CD4-positive, alpha-beta T cell (primary cell): ENCODE measurements around the gene ZC3H7A. TPM values are rescaled to one million over a fixed set of nuclear protein-coding genes. Genes with fewer than 3 reads are reported as not detected.

Experiments
- ATAC-seq: fragments of 200-7000 bp; cut with Tn5 transposase; one replicate; pipeline ENCODE4 v1.10.0; 2022; ENCODE audit warnings: mild to moderate bottlenecking; ENCODE audit not compliant: poor library complexity
- CTCF ChIA-PET: fragments of 350-600 bp; sonication (Branson Sonifier 250); formaldehyde crosslinking; loops from one replicate; lab custom pipeline; 2021; ENCODE audit warnings: antibody characterized with exemption, inconsistent platforms; lab: Charles Lee
- POLR2A ChIA-PET: fragments of 350-600 bp; sonication (Branson Sonifier 250); formaldehyde crosslinking; loops from one replicate; lab custom pipeline; 2021; ENCODE audit warnings: antibody characterized with exemption, inconsistent platforms; lab: Charles Lee
- DNase-seq, 14 experiments: peaks; one replicate each; pipeline ENCODE4 v3.0.0-alpha.2; 2013 to 2020; ENCODE audit warnings: mixed read lengths in 2 of 14
- H3K27ac ChIP-seq, 2 donors: one replicate each; pipeline versions ENCODE4 v1.5.1 to v1.7.0; 2013; ENCODE audit warnings: low read length in 2 of 2, low read depth in 1 of 2, mild to moderate bottlenecking in 1 of 2
- H3K27me3 ChIP-seq, 2 experiments: 1 replicate in 1 of 2; 2 replicates in 1 of 2; pipeline versions ENCODE4 v1.6.1 to v1.7.0; 2013; ENCODE audit warnings: low read length in 2 of 2, control low read depth in 1 of 2, mild to moderate bottlenecking in 1 of 2, moderate library complexity in 1 of 2; ENCODE audit not compliant: insufficient read depth in 2 of 2, control insufficient read depth in 1 of 2
- H3K36me3 ChIP-seq: one replicate; pipeline ENCODE4 v1.6.1; 2013; ENCODE audit warnings: low read length, control low read depth; ENCODE audit not compliant: insufficient read depth
- H3K4me1 ChIP-seq: one replicate; pipeline ENCODE4 v1.6.1; 2013; ENCODE audit warnings: low read length, control low read depth; ENCODE audit not compliant: insufficient read depth
- H3K4me3 ChIP-seq: one replicate; pipeline ENCODE4 v1.5.1; 2013; ENCODE audit warnings: mild to moderate bottlenecking, low read length, moderate library complexity
- H3K9me3 ChIP-seq, 2 experiments: 1 replicate in 1 of 2; 2 replicates in 1 of 2; pipeline versions ENCODE4 v1.6.1 to v1.7.0; 2013; ENCODE audit warnings: low read length in 2 of 2, mild to moderate bottlenecking in 2 of 2, control low read depth in 1 of 2, moderate library complexity in 1 of 2; ENCODE audit not compliant: control insufficient read depth in 1 of 2, insufficient read depth in 1 of 2
- H3K27ac Mint-ChIP-seq: one replicate; pipeline ENCODE4 v1.8.0; 2020; ENCODE audit warnings: mixed read lengths
- H3K27me3 Mint-ChIP-seq: one replicate; pipeline ENCODE4 v1.8.0; 2021; ENCODE audit warnings: mixed read lengths
- H3K36me3 Mint-ChIP-seq: one replicate; pipeline ENCODE4 v1.8.0; 2021; ENCODE audit warnings: low read depth, mixed read lengths
- H3K4me1 Mint-ChIP-seq: one replicate; pipeline ENCODE4 v1.8.0; 2021; ENCODE audit warnings: low read depth, mixed read lengths
- H3K4me3 Mint-ChIP-seq: one replicate; pipeline ENCODE4 v1.8.0; 2020; ENCODE audit warnings: mild to moderate bottlenecking, mixed read lengths
- H3K9me3 Mint-ChIP-seq: one replicate; pipeline ENCODE4 v1.8.0; 2020; ENCODE audit warnings: mixed read lengths
- intact Hi-C, 2 experiments: fragments of 100-400 bp; cut with DNase I in 1 of 2; cut with micrococcal nuclease in 1 of 2; formaldehyde crosslinking; loops; one replicate each; pipeline versions ENCODE4 v1.15.1 to v1.9.0; 2023 to 2025; cut with DNase I, micrococcal nuclease
- total RNA-seq, 174 experiments: library from RNA in 2 of 174; stranded (reverse) in 2 of 174; gene quantifications; one replicate each; pipeline ENCODE4 v1.2.3 and lab custom pipeline; 2021 to 2026
- TF ChIP-seq, protein P1 (sequence below): fragments of 200-600 bp; IDR thresholded peaks from one replicate; pipeline ENCODE4 v1.8.0; 2022; ENCODE audit warnings: antibody characterized with exemption, mild to moderate bottlenecking

The ZC3H7A gene
- total RNA-seq, 2 experiments from 2014 or later: 131 to 143 TPM

DNA sequence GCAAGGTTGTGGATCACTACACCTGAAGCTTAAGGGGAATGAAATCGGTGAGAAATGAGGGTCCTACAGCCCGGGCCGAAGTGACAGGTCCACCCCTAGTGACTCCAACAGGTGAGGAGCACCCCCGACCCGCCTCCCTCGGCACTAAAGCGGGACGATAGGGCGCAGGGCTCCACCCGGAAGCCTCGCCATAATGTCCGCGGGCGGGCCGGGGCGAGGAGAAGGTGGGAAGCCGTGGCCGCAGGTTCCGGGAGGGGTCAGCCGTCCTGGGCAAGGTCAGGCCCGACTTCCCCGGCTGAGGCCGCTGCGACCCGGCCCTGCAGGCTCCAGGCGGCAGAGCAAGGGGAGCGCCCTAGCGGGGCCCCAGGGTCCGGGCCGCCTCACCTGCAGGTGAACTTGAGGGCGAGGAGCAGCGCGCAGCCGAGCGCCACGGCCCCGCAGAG, 54.9 kb downstream of the ZC3H7A start:
- Histone ChIP-seq H3K4me3 (peak overlapping the region; percentile 95), H3K4me1 (peaks cover 52% of the 10 kb centered on the region), H3K36me3 (peaks cover 7% of the 10 kb centered on the region), H3K27ac (peak overlapping the region; percentile 68 to 86), H3K9me3 (no peaks in the 10 kb centered on the region), H3K27me3 (no peaks in the 10 kb centered on the region)
- Mint-ChIP-seq H3K27ac (peak overlapping the region; percentile 99), H3K36me3 (peaks cover 34% of the 10 kb centered on the region), H3K4me1 (peaks cover 60% of the 10 kb centered on the region), H3K9me3 (no peaks in the 10 kb centered on the region), H3K4me3 (peak overlapping the region; percentile 96), H3K27me3 (no peaks in the 10 kb centered on the region)
- POLR2A ChIA-PET: interaction anchor here (0.5 to 5.7 kb wide), 32 partner anchors 8 to 800 kb away, joined by 3 to 168 read pairs (median 5); partner anchors contain the start of genes CLEC16A, DEXI, GSPT1 and LITAF
- peak; percentile 27 for ATAC-seq
- DNase-seq: peak in 8 of 14 experiments; percentile 7 to 63 (median 32)
- CTCF ChIA-PET: interaction anchor here (1.3 to 2.7 kb wide), 3 partner anchors 48 to 486 kb away, joined by 3 to 26 read pairs (median 5); partner anchors contain the start of genes SOCS1 and ZC3H7A
- intact Hi-C loops: loop anchor here (1.0 to 5.0 kb wide), 7 partner anchors 41 to 800 kb away; partner anchors contain the start of genes ZC3H7A (in 2 of the 2), CLEC16A (in 1 of the 2), DEXI (in 1 of the 2) and RSL1D1 (in 1 of the 2)
- TF ChIP-seq, protein P1, sequence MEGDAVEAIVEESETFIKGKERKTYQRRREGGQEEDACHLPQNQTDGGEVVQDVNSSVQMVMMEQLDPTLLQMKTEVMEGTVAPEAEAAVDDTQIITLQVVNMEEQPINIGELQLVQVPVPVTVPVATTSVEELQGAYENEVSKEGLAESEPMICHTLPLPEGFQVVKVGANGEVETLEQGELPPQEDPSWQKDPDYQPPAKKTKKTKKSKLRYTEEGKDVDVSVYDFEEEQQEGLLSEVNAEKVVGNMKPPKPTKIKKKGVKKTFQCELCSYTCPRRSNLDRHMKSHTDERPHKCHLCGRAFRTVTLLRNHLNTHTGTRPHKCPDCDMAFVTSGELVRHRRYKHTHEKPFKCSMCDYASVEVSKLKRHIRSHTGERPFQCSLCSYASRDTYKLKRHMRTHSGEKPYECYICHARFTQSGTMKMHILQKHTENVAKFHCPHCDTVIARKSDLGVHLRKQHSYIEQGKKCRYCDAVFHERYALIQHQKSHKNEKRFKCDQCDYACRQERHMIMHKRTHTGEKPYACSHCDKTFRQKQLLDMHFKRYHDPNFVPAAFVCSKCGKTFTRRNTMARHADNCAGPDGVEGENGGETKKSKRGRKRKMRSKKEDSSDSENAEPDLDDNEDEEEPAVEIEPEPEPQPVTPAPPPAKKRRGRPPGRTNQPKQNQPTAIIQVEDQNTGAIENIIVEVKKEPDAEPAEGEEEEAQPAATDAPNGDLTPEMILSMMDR: peak; percentile 14

DNA sequence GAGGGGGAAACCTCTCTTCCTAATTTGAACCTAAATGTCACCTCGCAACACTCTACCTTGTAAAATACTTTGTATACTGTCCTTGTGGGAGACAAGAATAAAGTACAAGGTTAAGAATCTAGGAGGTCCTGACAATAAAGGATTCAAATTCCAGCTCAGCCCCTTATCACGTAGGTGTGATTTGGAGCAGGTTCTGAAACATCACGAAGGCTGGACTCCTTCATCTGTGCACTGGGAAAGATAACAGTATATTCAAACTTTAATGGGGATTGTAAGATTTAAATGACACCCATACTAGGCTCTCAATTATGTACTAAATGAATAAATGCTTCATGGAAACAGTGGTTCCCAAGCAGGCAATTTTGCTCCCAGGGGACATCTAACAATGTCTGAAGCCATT, 56.5 kb downstream of the ZC3H7A start:
- H3K27me3 ChIP-seq: no peaks in the 10 kb centered on the region
- H3K4me3 ChIP-seq: peak overlapping the region; percentile 95
- peaks cover 23% of the 10 kb centered on the region for H3K36me3 ChIP-seq
- no peaks in the 10 kb centered on the region for H3K27me3 Mint-ChIP-seq
- TF ChIP-seq, protein P1: no peak
- CTCF ChIA-PET: no interaction called here
- ATAC-seq (no peak), DNase-seq (no peak)
- intact Hi-C loops: loop anchor here in 1 of 2 experiments (5.0 kb wide), 3 partner anchors 73 to 798 kb away; partner anchors contain the start of genes CLEC16A, DEXI, SNN and SOCS1
- peaks cover 75% of the 10 kb centered on the region for H3K4me1 Mint-ChIP-seq
- no peaks in the 10 kb centered on the region for H3K9me3 Mint-ChIP-seq
- peaks cover 52% of the 10 kb centered on the region for H3K4me1 ChIP-seq
- H3K27ac ChIP-seq: no peak overlapping the region
- POLR2A ChIA-PET: interaction anchor here (5.7 kb wide), 1 partner anchor 58 kb away, joined by 168 read pairs; the partner anchor contains the start of gene ZC3H7A
- peak overlapping the region; percentile 99 for H3K27ac Mint-ChIP-seq
- peak overlapping the region; percentile 96 for H3K4me3 Mint-ChIP-seq
- peaks cover 49% of the 10 kb centered on the region for H3K36me3 Mint-ChIP-seq
- H3K9me3 ChIP-seq: no peaks in the 10 kb centered on the region

GRCh38 chr16:11738742-11739544, 58.1 kb downstream of the ZC3H7A start:
- Mint-ChIP-seq H3K4me3 (peak overlapping the region; percentile 96), H3K36me3 (peaks cover 65% of the 10 kb centered on the region), H3K27ac (peak overlapping the region; percentile 55), H3K27me3 (no peaks in the 10 kb centered on the region), H3K4me1 (peaks cover 84% of the 10 kb centered on the region), H3K9me3 (no peaks in the 10 kb centered on the region)
- POLR2A ChIA-PET: interaction anchor here (5.7 kb wide), 1 partner anchor 59 kb away, joined by 168 read pairs; the partner anchor contains the start of gene ZC3H7A
- ATAC-seq: no peak
- intact Hi-C loops: loop anchor here in 1 of 2 experiments (5.0 kb wide), 1 partner anchor 238 kb away; the partner anchor contains the start of gene SNX29
- Histone ChIP-seq H3K36me3 (peaks cover 38% of the 10 kb centered on the region), H3K4me1 (peaks cover 51% of the 10 kb centered on the region), H3K27ac (no peak overlapping the region), H3K4me3 (no peak overlapping the region), H3K27me3 (no peaks in the 10 kb centered on the region), H3K9me3 (no peaks in the 10 kb centered on the region)
- no peak for DNase-seq
- TF ChIP-seq, protein P1: no peak
- CTCF ChIA-PET: interaction anchor here (0.7 to 1.5 kb wide), 4 partner anchors 39 to 207 kb away, joined by 3 to 7 read pairs (median 3); partner anchors contain the start of gene ZC3H7A
